OCI-LY7 (cell line): ENCODE measurements around the gene CLSTN2.

Experiments used
- CTCF ChIP-seq: fragments of 200-600 bp; sonication (generic); conservative IDR thresholded peaks from 2 replicates; pipeline ENCODE4 v1.5.1; 2014; ENCODE audit warnings: mild to moderate bottlenecking, antibody characterized with exemption, low read length, moderate library complexity, mixed read lengths
- EZH2phosphoT487 ChIP-seq: fragments of 200-600 bp; sonication (generic); IDR thresholded peaks from 2 replicates; pipeline ENCODE4 v1.6.1; 2018; ENCODE audit warnings: low read depth, borderline replicate concordance, mild to moderate bottlenecking, mixed run types, antibody characterized with exemption, low read length, moderate library complexity, mixed read lengths

- TF ChIP-seq CTCF = no peak
- no peak for TF ChIP-seq EZH2phosphoT487
Measured at GRCh38 chr3:140576449-140576848, 641.5 kb downstream of the CLSTN2 start.
